ENCODE results near the gene APOC4. TPM values are rescaled to one million over a fixed set of nuclear protein-coding genes. Genes with fewer than 3 reads are reported as not detected.
"Not testable (repeated sequence)": the region's sequence is repeated elsewhere in the genome, so short reads cannot be mapped to it uniquely, and the experiment has no call there.

Gene APOC4
- total RNA-seq, 2 donors from 2014 or later: not detected

- H3K36me3 Mint-ChIP-seq: no peaks in the 10 kb centered on the region
- ATAC-seq (no peak), DNase-seq (ENCODE audit: low spot score) (no peak)
- peak overlapping the region in 1 of 2 donors; percentile 96 for H3K27ac Mint-ChIP-seq
- peaks cover 49 to 53% of the 10 kb centered on the region in 2 donors for H3K4me1 Mint-ChIP-seq (ENCODE audit: low read depth in 2 of 2)
- H3K9me3 Mint-ChIP-seq: no peaks in the 10 kb centered on the region
- no peaks in the 10 kb centered on the region for H3K27me3 Mint-ChIP-seq
- H3K4me3 Mint-ChIP-seq: no peak overlapping the region
Measured at GRCh38 chr19:44958090-44958489, 16.1 kb downstream of the APOC4 start.

GRCh38 chr19:44959691-44960090 is 17.7 kb downstream of the APOC4 start:
- peak overlapping the region; percentile 26 to 47 for H3K27ac Mint-ChIP-seq
- DNase-seq (ENCODE audit: low spot score) (no peak), ATAC-seq (no peak)
- no peaks in the 10 kb centered on the region for H3K36me3 Mint-ChIP-seq
- H3K27me3 Mint-ChIP-seq: no peaks in the 10 kb centered on the region
- H3K9me3 Mint-ChIP-seq: no peaks in the 10 kb centered on the region
- no peak overlapping the region for H3K4me3 Mint-ChIP-seq
- H3K4me1 Mint-ChIP-seq (ENCODE audit: low read depth in 2 of 2): peaks cover 41 to 43% of the 10 kb centered on the region in 2 donors

- DNase-seq (ENCODE audit: low spot score) (no peak), ATAC-seq (no peak)
- Mint-ChIP-seq H3K27ac (peak overlapping the region in 1 of 2 donors; percentile 47), H3K4me3 (no peak overlapping the region), H3K27me3 (no peaks in the 10 kb centered on the region), H3K4me1 (ENCODE audit: low read depth in 2 of 2) (peaks cover 32 to 33% of the 10 kb centered on the region in 2 donors), H3K9me3 (no peaks in the 10 kb centered on the region), H3K36me3 (no peaks in the 10 kb centered on the region)
Measured at GRCh38 chr19:44960906-44961728, 19.1 kb downstream of the APOC4 start.

GRCh38 chr19:44961821-44962220 is 19.8 kb downstream of the APOC4 start:
- Mint-ChIP-seq H3K4me1 (ENCODE audit: low read depth in 2 of 2) (peaks cover 26% of the 10 kb centered on the region in 2 donors), H3K4me3 (no peak overlapping the region), H3K27ac (peak overlapping the region in 1 of 2 donors; percentile 10), H3K27me3 (no peaks in the 10 kb centered on the region), H3K9me3 (no peaks in the 10 kb centered on the region), H3K36me3 (no peaks in the 10 kb centered on the region)
- no peak for DNase-seq (ENCODE audit: low spot score)
- no peak for ATAC-seq

GRCh38 chr19:44968118-44968517 is 26.1 kb downstream of the APOC4 start:
- H3K9me3 Mint-ChIP-seq: no peaks in the 10 kb centered on the region

GRCh38 chr19:44968670-44969069 is 26.6 kb downstream of the APOC4 start:
- H3K4me3 Mint-ChIP-seq: no peak overlapping the region
- no peak for DNase-seq (ENCODE audit: low spot score)
- H3K4me1 Mint-ChIP-seq (ENCODE audit: low read depth in 2 of 2): peaks cover 4 to 6% of the 10 kb centered on the region in 2 donors
- H3K9me3 Mint-ChIP-seq: no peaks in the 10 kb centered on the region
- H3K27me3 Mint-ChIP-seq: no peaks in the 10 kb centered on the region
- H3K36me3 Mint-ChIP-seq: peaks cover 7% of the 10 kb centered on the region
- peak overlapping the region in 1 of 2 donors; percentile 21 for H3K27ac Mint-ChIP-seq
- peak in 1 of 2 donors; percentile 20 for ATAC-seq

More at GRCh38 chr19:44968118-44968517, 26.1 kb downstream of the APOC4 start:
- DNase-seq (ENCODE audit: low spot score): no peak
- Mint-ChIP-seq H3K4me3 (no peak overlapping the region), H3K27ac (peak overlapping the region in 1 of 2 donors; percentile 21), H3K27me3 (no peaks in the 10 kb centered on the region), H3K4me1 (ENCODE audit: low read depth in 2 of 2) (peaks cover 4 to 6% of the 10 kb centered on the region in 2 donors), H3K36me3 (peaks cover 7% of the 10 kb centered on the region)
- ATAC-seq: no peak

GRCh38 chr19:44969437-44969836 is 27.4 kb downstream of the APOC4 start:
- Mint-ChIP-seq H3K4me3 (no peak overlapping the region), H3K4me1 (ENCODE audit: low read depth in 2 of 2) (peaks cover 4 to 6% of the 10 kb centered on the region in 2 donors), H3K27ac (no peak overlapping the region), H3K27me3 (no peaks in the 10 kb centered on the region), H3K9me3 (no peaks in the 10 kb centered on the region), H3K36me3 (peaks cover 7% of the 10 kb centered on the region)
- DNase-seq (ENCODE audit: low spot score) (no peak), ATAC-seq (no peak)

GRCh38 chr19:44971451-44971850 is 29.4 kb downstream of the APOC4 start:
- not testable (repeated sequence) for DNase-seq (ENCODE audit: low spot score); H3K27ac Mint-ChIP-seq; H3K4me3 Mint-ChIP-seq; H3K36me3 Mint-ChIP-seq; H3K27me3 Mint-ChIP-seq; H3K9me3 Mint-ChIP-seq; H3K4me1 Mint-ChIP-seq (ENCODE audit: low read depth in 2 of 2); ATAC-seq

GRCh38 chr19:44972802-44973201 is 30.8 kb downstream of the APOC4 start:
- Mint-ChIP-seq H3K27me3 (no peaks in the 10 kb centered on the region), H3K9me3 (no peaks in the 10 kb centered on the region), H3K4me1 (ENCODE audit: low read depth in 2 of 2) (peaks cover 4 to 9% of the 10 kb centered on the region in 2 donors), H3K4me3 (no peak overlapping the region), H3K27ac (no peak overlapping the region), H3K36me3 (peaks cover 4% of the 10 kb centered on the region)
- ATAC-seq: no peak
- no peak for DNase-seq (ENCODE audit: low spot score)

GRCh38 chr19:44973982-44974735 is 32.1 kb downstream of the APOC4 start:
- DNase-seq (ENCODE audit: low spot score): no peak
- Mint-ChIP-seq H3K4me3 (no peak overlapping the region), H3K36me3 (no peaks in the 10 kb centered on the region), H3K27ac (no peak overlapping the region), H3K27me3 (no peaks in the 10 kb centered on the region), H3K4me1 (ENCODE audit: low read depth in 2 of 2) (peaks cover 4 to 5% of the 10 kb centered on the region in 2 donors), H3K9me3 (no peaks in the 10 kb centered on the region)
- no peak for ATAC-seq

- no peaks in the 10 kb centered on the region for H3K27me3 Mint-ChIP-seq
- H3K4me3 Mint-ChIP-seq: no peak overlapping the region
- H3K9me3 Mint-ChIP-seq: no peaks in the 10 kb centered on the region
- H3K36me3 Mint-ChIP-seq: no peaks in the 10 kb centered on the region
- DNase-seq (ENCODE audit: low spot score) (no peak), ATAC-seq (no peak)
- H3K27ac Mint-ChIP-seq: no peak overlapping the region
- peaks cover 3 to 4% of the 10 kb centered on the region in 2 donors for H3K4me1 Mint-ChIP-seq (ENCODE audit: low read depth in 2 of 2)
Measured at GRCh38 chr19:44974857-44975256, 32.8 kb downstream of the APOC4 start.

GRCh38 chr19:44975444-44975843 is 33.4 kb downstream of the APOC4 start:
- Mint-ChIP-seq H3K4me3 (no peak overlapping the region), H3K36me3 (no peaks in the 10 kb centered on the region), H3K27me3 (no peaks in the 10 kb centered on the region), H3K9me3 (no peaks in the 10 kb centered on the region), H3K4me1 (ENCODE audit: low read depth in 2 of 2) (peaks cover 0 to 2% of the 10 kb centered on the region in 2 donors), H3K27ac (no peak overlapping the region)
- ATAC-seq (no peak), DNase-seq (ENCODE audit: low spot score) (no peak)

- H3K27me3 Mint-ChIP-seq: no peaks in the 10 kb centered on the region
- H3K4me1 Mint-ChIP-seq (ENCODE audit: low read depth in 2 of 2): peaks cover 6 to 14% of the 10 kb centered on the region in 2 donors
- no peaks in the 10 kb centered on the region for H3K9me3 Mint-ChIP-seq
- DNase-seq (ENCODE audit: low spot score) (peak; percentile 71), ATAC-seq (peak; percentile 79 to 83)
- H3K36me3 Mint-ChIP-seq: no peaks in the 10 kb centered on the region
- peak overlapping the region; percentile 80 for H3K4me3 Mint-ChIP-seq
- H3K27ac Mint-ChIP-seq: peak overlapping the region; percentile 85 to 92
Measured at GRCh38 chr19:44984005-44984404, 42.0 kb downstream of the APOC4 start.

- no peak overlapping the region for H3K4me3 Mint-ChIP-seq
- DNase-seq (ENCODE audit: low spot score): no peak
- no peaks in the 10 kb centered on the region for H3K9me3 Mint-ChIP-seq
- H3K36me3 Mint-ChIP-seq: no peaks in the 10 kb centered on the region
- no peak for ATAC-seq
- H3K4me1 Mint-ChIP-seq (ENCODE audit: low read depth in 2 of 2): peaks cover 6 to 15% of the 10 kb centered on the region in 2 donors
- peak overlapping the region; percentile 85 to 92 for H3K27ac Mint-ChIP-seq
- no peaks in the 10 kb centered on the region for H3K27me3 Mint-ChIP-seq
Measured at GRCh38 chr19:44985445-44985844, 43.4 kb downstream of the APOC4 start.

All from natural killer cell treated with Interleukin-12 subunit alpha and Interleukin-12 subunit beta and Interleukin-15 and Interleukin-18, amount 100 ng/mL, for 72 hours (primary cell).